GM21529 (cell line): ENCODE measurements around the gene PCDHGA1.
A peak's percentile ranks its signal among the peaks of the same experiment; 100 is the strongest.

Experiments used
- ATAC-seq: cut with Tn5 transposase; IDR thresholded peaks from one replicate; pipeline ENCODE4 v1.9.1; 2021; ENCODE audit not compliant: unreplicated experiment

The PCDHGA1 gene

GRCh38 chr5:141439411-141440141 is 109.3 kb downstream of the PCDHGA1 start:
- ATAC-seq: no peak

GRCh38 chr5:141440341-141440740 is 110.0 kb downstream of the PCDHGA1 start:
- ATAC-seq: no peak

- no peak for ATAC-seq
These were observed 111.4 kb downstream of the PCDHGA1 start for GRCh38 chr5:141441571-141442170.

- ATAC-seq: no peak
These were observed 135.0 kb downstream of the PCDHGA1 start for GRCh38 chr5:141465351-141465750.

- peak; percentile 98 for ATAC-seq
These were observed 145.4 kb downstream of the PCDHGA1 start, which contains the start of gene PCDHGC3 for GRCh38 chr5:141475625-141476131. Gene PCDHGC3 (plus strand): TSS chr5:141475966. CDS start chr5:141476117, 151 bp downstream.

- ATAC-seq: peak; percentile 25
These were observed 146.0 kb downstream of the PCDHGA1 start for GRCh38 chr5:141476132-141476911.

- ATAC-seq: no peak
These were observed 146.8 kb downstream of the PCDHGA1 start for GRCh38 chr5:141477044-141477575.

- ATAC-seq: no peak
These were observed 147.5 kb downstream of the PCDHGA1 start for GRCh38 chr5:141477815-141478214.

GRCh38 chr5:141478321-141478945 is 148.1 kb downstream of the PCDHGA1 start:
- ATAC-seq: no peak

GRCh38 chr5:141479776-141480175 is 149.5 kb downstream of the PCDHGA1 start:
- ATAC-seq: no peak

- ATAC-seq: no peak
These were observed 153.6 kb downstream of the PCDHGA1 start for GRCh38 chr5:141483902-141484301.

GRCh38 chr5:141484310-141484640 is 154.0 kb downstream of the PCDHGA1 start:
- no peak for ATAC-seq

- ATAC-seq: no peak
These were observed 154.5 kb downstream of the PCDHGA1 start, which contains the start of gene PCDHGC4 for GRCh38 chr5:141484641-141485311. Gene PCDHGC4 (plus strand): TSS chr5:141485030. CDS start chr5:141485174, 144 bp downstream.

- no peak for ATAC-seq
These were observed 155.2 kb downstream of the PCDHGA1 start for GRCh38 chr5:141485321-141486055.

- ATAC-seq: no peak
These were observed 155.8 kb downstream of the PCDHGA1 start for GRCh38 chr5:141486091-141486490.

GRCh38 chr5:141487131-141487530 is 156.8 kb downstream of the PCDHGA1 start:
- ATAC-seq: no peak

GRCh38 chr5:141488591-141489561 is 158.6 kb downstream of the PCDHGA1 start, which contains the start of gene PCDHGC5:
Gene PCDHGC5 (plus strand): TSS chr5:141489081. CDS start chr5:141489241, 160 bp downstream.
- no peak for ATAC-seq

- no peak for ATAC-seq
These were observed 159.5 kb downstream of the PCDHGA1 start for GRCh38 chr5:141489841-141490240.
